SH-SY5Y (cell line): Measurements from ENCODE around the gene CFAP69.

Experiments
- GATA2 ChIP-seq: IDR thresholded peaks from 2 replicates; pipeline ENCODE4 v1.6.1; 2011; ENCODE audit warnings: mild to moderate bottlenecking, low read depth, low read length
- GATA3 ChIP-seq: IDR thresholded peaks from 2 replicates; pipeline ENCODE4 v1.6.1; 2011; ENCODE audit warnings: low read depth, mild to moderate bottlenecking, low read length, moderate library complexity

DNA sequence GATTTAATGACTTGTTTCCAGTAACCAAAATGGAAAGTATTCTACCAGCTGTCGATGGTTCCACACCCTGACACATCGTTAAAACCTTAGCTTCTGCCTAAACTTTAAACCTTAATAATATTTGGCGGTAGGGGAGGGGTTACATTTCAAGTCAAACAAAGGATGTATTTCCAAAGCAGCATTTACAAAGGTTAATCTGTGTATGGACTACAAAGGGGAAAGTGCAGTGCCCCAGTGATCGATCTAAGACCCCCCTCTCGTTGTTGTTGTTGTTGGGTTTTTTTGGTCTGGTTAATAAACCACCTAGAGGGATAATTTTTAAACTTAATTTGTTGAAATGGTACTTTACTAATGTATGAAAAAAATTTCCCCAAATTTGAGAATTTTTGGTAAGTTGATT lies 34.5 kb upstream of the CFAP69 start:
- TF ChIP-seq GATA2 (no peak), GATA3 (no peak)
